Vagina (tissue), 2 donors: ENCODE measurements around the gene SERPINA9.

Experiments
- POLR2AphosphoS5 ChIP-seq, 2 donors: sonication (generic); formaldehyde crosslinking; IDR thresholded peaks; one replicate each; pipeline ENCODE4 v1.9.0; 2017; ENCODE audit warnings: antibody characterized with exemption in 2 of 2, mild to moderate bottlenecking in 2 of 2, low read depth in 1 of 2; ENCODE audit not compliant: insufficient read depth in 1 of 2
- TF ChIP-seq, protein P1 (sequence below), 3 experiments: fragments of 450-650 bp in 2 of 3; fragments of 200-600 bp in 1 of 3; sonication (generic) in 1 of 3; IDR thresholded peaks; one replicate each; pipeline ENCODE4 v1.5.1; 2017 to 2019; ENCODE audit warnings: antibody characterized with exemption in 3 of 3, mild to moderate bottlenecking in 2 of 3, moderate library complexity in 2 of 3

GRCh38 chr14:94517248-94517640, 41.2 kb upstream of the SERPINA9 start:
- TF ChIP-seq POLR2AphosphoS5 (IDR thresholded peaks at IDR 0.05; ENCODE audit: insufficient read depth in 1 of 2, low read depth in 1 of 2), result no peak
- TF ChIP-seq, protein P1, sequence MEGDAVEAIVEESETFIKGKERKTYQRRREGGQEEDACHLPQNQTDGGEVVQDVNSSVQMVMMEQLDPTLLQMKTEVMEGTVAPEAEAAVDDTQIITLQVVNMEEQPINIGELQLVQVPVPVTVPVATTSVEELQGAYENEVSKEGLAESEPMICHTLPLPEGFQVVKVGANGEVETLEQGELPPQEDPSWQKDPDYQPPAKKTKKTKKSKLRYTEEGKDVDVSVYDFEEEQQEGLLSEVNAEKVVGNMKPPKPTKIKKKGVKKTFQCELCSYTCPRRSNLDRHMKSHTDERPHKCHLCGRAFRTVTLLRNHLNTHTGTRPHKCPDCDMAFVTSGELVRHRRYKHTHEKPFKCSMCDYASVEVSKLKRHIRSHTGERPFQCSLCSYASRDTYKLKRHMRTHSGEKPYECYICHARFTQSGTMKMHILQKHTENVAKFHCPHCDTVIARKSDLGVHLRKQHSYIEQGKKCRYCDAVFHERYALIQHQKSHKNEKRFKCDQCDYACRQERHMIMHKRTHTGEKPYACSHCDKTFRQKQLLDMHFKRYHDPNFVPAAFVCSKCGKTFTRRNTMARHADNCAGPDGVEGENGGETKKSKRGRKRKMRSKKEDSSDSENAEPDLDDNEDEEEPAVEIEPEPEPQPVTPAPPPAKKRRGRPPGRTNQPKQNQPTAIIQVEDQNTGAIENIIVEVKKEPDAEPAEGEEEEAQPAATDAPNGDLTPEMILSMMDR (IDR thresholded peaks at IDR 0.05), result no peak
